ENCODE results near the gene NME5. TPM values are rescaled to one million over a fixed set of nuclear protein-coding genes. Genes with fewer than 3 reads are reported as not detected.
"Not testable (repeated sequence)": the region's sequence is repeated elsewhere in the genome, so short reads cannot be mapped to it uniquely, and the experiment has no call there.

The NME5 gene
- total RNA-seq, 1 donor from 2014 or later, result 2.1 TPM

DNA sequence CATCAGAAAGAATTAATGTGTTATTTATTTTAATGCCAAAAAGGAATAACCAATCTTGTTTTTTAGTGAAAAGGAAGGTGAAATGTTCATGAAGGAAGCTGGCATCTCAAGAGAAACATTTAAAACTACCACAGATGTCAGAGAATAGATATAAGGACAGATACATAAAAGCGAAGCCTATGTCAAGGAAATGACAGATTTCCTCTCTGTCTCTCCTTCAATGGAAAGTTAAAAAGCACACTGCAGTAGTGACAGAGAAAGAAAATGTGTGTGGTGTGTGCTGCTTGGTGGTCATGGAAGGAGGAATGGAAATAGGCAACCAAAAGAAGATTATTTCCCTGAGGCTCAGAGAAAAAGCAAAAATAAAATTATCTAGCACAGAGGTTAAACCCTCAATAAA is 46.2 kb downstream of the NME5 start:
- ATAC-seq, result no peak
- intact Hi-C loops (cut with micrococcal nuclease), result no loop called here
- no peak for DNase-seq

DNA sequence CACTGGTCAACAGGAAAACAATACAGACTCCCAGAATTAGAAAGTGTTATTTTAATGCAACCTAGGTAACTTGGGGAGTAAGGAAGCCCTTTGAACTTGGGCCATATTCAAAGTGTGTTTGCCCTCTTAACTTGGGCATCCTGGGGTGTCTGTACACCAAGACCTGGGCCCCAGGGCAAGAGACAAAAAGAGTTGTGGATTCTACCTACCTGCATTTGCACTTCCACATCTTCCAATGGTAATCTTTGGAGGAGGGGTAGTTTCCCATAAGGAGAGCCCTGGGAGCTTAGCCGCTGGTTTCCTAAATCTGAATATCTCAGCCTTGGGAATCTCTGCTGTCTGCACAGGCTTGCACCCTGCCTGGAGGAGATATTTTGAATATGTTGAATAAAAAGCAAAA is 46.9 kb downstream of the NME5 start:
- intact Hi-C loops (cut with micrococcal nuclease), result no loop called here
- ATAC-seq (no peak), DNase-seq (no peak)

GRCh38 chr5:138091685-138092084 is 47.5 kb downstream of the NME5 start:
- DNase-seq, result no peak
- ATAC-seq, result no peak
- intact Hi-C loops (cut with micrococcal nuclease), result no loop called here

- ATAC-seq (no peak), DNase-seq (no peak)
- intact Hi-C loops (cut with micrococcal nuclease), result no loop called here
Measured at GRCh38 chr5:138083702-138084101, 55.5 kb downstream of the NME5 start, which contains the start of gene WNT8A. Gene WNT8A (plus strand): TSS chr5:138084033. CDS start chr5:138084128, 95 bp downstream.

DNA sequence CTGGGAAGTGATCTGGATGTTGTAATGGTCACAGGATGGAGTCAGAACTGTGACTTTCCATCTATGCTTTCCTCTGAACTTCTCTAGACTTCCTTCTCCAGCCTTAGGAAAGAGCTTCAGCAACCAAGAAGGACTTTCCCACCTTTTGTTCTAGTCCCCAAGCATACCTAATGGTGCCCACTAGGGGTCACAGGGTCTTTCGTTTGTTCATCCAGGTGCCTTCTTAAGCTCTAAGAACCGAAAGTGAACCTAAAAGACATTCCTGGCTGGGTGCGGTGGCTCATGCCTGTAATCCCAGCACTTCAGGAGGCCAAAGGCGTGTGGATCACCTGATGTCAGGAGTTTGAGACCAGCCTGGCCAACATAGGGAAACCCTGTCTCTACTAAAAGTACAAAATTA is 57.2 kb downstream of the NME5 start:
- ATAC-seq, result no peak

GRCh38 chr5:138078006-138078643 is 61.1 kb downstream of the NME5 start:
- DNase-seq (no peak), ATAC-seq (no peak)
- intact Hi-C loops (cut with micrococcal nuclease), result loop anchor here (5.0 kb wide), 1 partner anchor 54 kb away; no protein-coding TSS in a partner anchor

More for the DNA sequence above, 57.2 kb downstream of the NME5 start:
- intact Hi-C loops (cut with micrococcal nuclease), result no loop called here
- DNase-seq, result no peak

- intact Hi-C loops (cut with micrococcal nuclease), result loop anchor here (5.0 kb wide), 1 partner anchor 55 kb away; no protein-coding TSS in a partner anchor
- ATAC-seq (peak; percentile 71), DNase-seq (peak; percentile 52)
Measured at GRCh38 chr5:138077064-138077696, 62.0 kb downstream of the NME5 start.

GRCh38 chr5:138070026-138070425 is 69.2 kb downstream of the NME5 start:
- ATAC-seq; DNase-seq; intact Hi-C loops (cut with micrococcal nuclease): not testable (repeated sequence)

DNA sequence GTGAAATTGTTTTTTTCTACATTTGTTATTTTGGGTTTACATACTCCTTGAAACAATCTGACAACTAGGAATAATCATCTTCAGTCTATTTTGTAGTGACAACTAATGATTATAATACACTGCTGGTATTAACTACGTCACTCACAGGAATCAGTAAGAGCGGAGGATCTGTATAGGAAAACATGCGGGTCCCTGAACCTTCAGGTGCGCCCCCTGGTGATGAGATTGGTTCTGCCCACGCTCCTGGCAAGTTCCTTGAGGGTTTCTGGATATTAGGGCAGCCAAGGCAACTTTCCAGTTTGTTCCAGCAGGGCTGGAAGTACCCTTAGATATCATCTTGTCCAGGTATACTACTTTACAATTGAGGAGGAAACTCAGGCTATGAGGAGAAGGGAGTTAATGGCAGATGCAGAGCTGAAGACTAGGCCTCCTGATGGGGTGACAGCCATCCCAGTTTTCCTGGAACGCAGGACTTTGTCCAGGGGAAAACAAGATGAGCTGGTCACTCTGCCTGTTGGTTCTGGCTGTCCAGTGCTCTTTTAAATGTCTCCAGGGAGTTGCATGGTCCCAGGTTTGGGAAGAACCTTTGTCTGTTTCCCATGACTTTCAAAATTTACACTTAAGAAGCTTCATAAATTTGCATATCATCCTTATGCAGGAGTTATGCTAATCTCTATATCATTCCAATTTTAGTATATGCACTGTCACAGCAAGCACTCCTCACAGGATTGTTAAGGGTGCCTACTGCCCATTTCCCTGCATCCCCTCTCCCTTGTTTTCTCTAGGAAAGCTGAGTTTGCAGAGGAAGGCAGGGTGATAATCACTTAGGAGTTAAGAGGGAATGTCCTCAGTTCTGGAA is 70.3 kb downstream of the NME5 start:
- intact Hi-C loops (cut with micrococcal nuclease), result no loop called here
- DNase-seq (peak; percentile 80), ATAC-seq (peak; percentile 83)

DNA sequence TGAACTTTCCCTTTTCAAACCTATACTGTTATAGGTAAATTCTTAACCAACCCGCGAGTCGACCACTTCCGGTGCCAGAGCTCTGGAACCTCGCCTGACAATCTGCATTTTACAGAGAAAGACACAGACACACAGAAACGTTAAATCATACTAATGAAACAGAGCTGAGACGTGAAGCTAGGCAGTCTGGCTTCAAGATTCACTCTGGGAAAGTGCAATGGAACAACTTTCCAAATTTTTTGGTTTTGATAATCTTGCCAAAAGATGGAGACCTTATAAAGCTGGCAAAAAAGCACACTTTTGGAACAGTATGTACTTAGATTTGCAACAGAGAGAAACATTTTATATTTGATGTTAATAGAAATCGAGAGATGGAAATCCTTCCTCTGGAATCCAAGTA is 71.3 kb downstream of the NME5 start:
- ATAC-seq (no peak), DNase-seq (no peak)
- intact Hi-C loops (cut with micrococcal nuclease), result no loop called here

Other genes with a start within 250 kb of the NME5 start
- gene PKD2L2, start 250.0 kb downstream of the NME5 start, total RNA-seq, result 0.55 TPM
- gene FAM13B, start 106.3 kb downstream of the NME5 start, total RNA-seq, result 20.4 TPM
- not detected for gene WNT8A, start 55.4 kb downstream of the NME5 start, total RNA-seq
- gene BRD8, start 39.2 kb upstream of the NME5 start, total RNA-seq, result 29.4 TPM
- 0.59 TPM for gene KIF20A, start 39.7 kb upstream of the NME5 start, total RNA-seq
- 22.2 TPM for gene CDC23, start 73.9 kb upstream of the NME5 start, total RNA-seq
- 0.72 TPM for gene GFRA3, start 135.2 kb upstream of the NME5 start, total RNA-seq
- gene CDC25C, start 192.4 kb upstream of the NME5 start, total RNA-seq, result not detected
- 32.3 TPM for gene FAM53C, start 198.8 kb upstream of the NME5 start, total RNA-seq
- 40.8 TPM for gene KDM3B, start 213.3 kb upstream of the NME5 start, total RNA-seq